Lung (tissue), 12 donors: Measurements from ENCODE around the gene ENO4. TPM values are rescaled to one million over a fixed set of nuclear protein-coding genes. Genes with fewer than 3 reads are reported as not detected.

Source experiments
- ATAC-seq: fragments of 200-7000 bp; cut with Tn5 transposase; one replicate; pipeline ENCODE4 v1.9.1; 2020; ENCODE audit warnings: moderate number of reproducible peaks; ENCODE audit not compliant: insufficient read depth, low FRiP score
- DNase-seq, 3 donors: peaks; one replicate each; pipeline ENCODE4 v3.0.0-alpha.2; 2013 to 2017
- H3K27ac ChIP-seq, 2 donors: one replicate each; pipeline ENCODE4 v1.5.1; 2013; ENCODE audit warnings: mild to moderate bottlenecking in 2 of 2, moderate library complexity in 2 of 2, control low read depth in 1 of 2, inconsistent platforms in 1 of 2, low read depth in 1 of 2, low read length in 1 of 2
- H3K27me3 ChIP-seq, 3 donors: one replicate each; pipeline ENCODE4 v1.5.1; 2013; ENCODE audit warnings: low read length in 2 of 3; ENCODE audit not compliant: control insufficient read depth in 3 of 3, insufficient read depth in 3 of 3
- H3K36me3 ChIP-seq, 4 donors: one replicate each; pipeline ENCODE4 v1.5.1; 2013; ENCODE audit warnings: low read length in 4 of 4, mild to moderate bottlenecking in 1 of 4, moderate library complexity in 1 of 4; ENCODE audit not compliant: control insufficient read depth in 4 of 4, insufficient read depth in 4 of 4
- H3K4me1 ChIP-seq, 5 donors: one replicate each; pipeline ENCODE4 v1.5.1; 2013; ENCODE audit warnings: low read length in 5 of 5, mild to moderate bottlenecking in 2 of 5, moderate library complexity in 1 of 5; ENCODE audit not compliant: control insufficient read depth in 5 of 5, insufficient read depth in 5 of 5
- H3K4me3 ChIP-seq: one replicate; pipeline ENCODE4 v1.5.1; 2013; ENCODE audit warnings: mild to moderate bottlenecking, control low read depth, moderate library complexity
- H3K9ac ChIP-seq, 2 donors: one replicate each; pipeline ENCODE4 v1.5.1; 2013; ENCODE audit warnings: low read length in 2 of 2, control low read depth in 1 of 2; ENCODE audit not compliant: insufficient read depth in 1 of 2
- H3K9me3 ChIP-seq, 4 donors: one replicate each; pipeline ENCODE4 v1.5.1; 2013; ENCODE audit warnings: low read length in 3 of 4, mild to moderate bottlenecking in 1 of 4, moderate library complexity in 1 of 4; ENCODE audit not compliant: control insufficient read depth in 4 of 4, insufficient read depth in 3 of 4
- WGBS, 2 donors: extraction: QIAGEN DNeasy Blood & Tissue Kit; methylation state at CpG; one replicate each; pipeline ENCODE4 v1.1.7; 2013; 5-methylcytosine and 5-hydroxymethylcytosine counted together
- polyA plus RNA-seq, 2 donors: library from polyadenylated mRNA; stranded (reverse); fragments of 200-250 nt; gene quantifications; one replicate each; pipeline ENCODE4 v1.2.1, GENCODE V29; 2013
- total RNA-seq, 2 donors: library from RNA; depleted of rRNA in 1 of 2; stranded (reverse); fragments of >200 nt in 1 of 2; gene quantifications; one replicate each; pipeline ENCODE4 v1.2.1, GENCODE V29; 2014 to 2021
- TF ChIP-seq, protein P1 (sequence below): IDR thresholded peaks from 2 replicates; pipeline ENCODE4 v1.5.1; 2012; ENCODE audit warnings: mild to moderate bottlenecking; ENCODE audit errors: control extremely low read depth, extremely low read depth
- donor health status: control.
- donor health status: control.
- donor health status: Bipolar disorder and iron deficiency.
- donor health status: healthy.
- donor health status: DM: yes; HTN: yes; CAD: no.

The ENO4 gene
- total and polyA plus RNA-seq, 4 donors = 0.69 to 4.3 (median 2.0) TPM

DNA sequence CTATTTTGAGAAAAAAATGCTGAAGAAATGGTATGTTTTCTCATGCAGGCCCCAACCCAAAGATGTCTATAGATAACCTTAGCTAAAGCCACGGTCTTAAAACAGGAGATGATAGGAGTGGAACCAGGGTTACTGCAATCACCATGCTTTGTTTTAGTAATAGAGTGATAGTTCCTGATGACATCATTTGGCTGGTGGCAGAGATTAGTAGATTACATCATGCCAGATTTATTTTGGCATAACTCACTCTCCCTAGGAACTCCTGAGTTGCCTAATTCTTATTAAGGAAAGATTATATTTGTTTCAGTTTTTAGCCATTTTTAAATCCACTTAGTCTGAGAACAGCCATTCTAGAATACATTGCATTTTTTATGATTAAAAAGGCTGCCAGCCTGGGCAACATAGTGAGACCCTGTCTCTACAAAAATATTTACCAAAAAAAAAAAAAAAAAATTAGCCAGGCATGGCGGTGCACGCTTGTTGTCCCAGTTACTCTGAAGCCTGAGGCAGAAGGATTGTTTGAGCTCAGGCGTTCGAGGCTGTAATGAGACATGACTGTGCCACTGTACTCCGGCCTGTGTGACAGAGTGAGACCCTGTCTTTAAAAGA is 17.8 kb downstream of the ENO4 start:
- Histone ChIP-seq H3K4me1 (peaks cover 0 to 1% (median 0%) of the 10 kb centered on the region in 5 donors), H3K9ac (no peak overlapping the region), H3K27me3 (peaks cover 0 to 4% (median 0%) of the 10 kb centered on the region in 3 donors), H3K9me3 (peaks cover 0 to 2% (median 0%) of the 10 kb centered on the region in 4 donors), H3K36me3 (no peaks in the 10 kb centered on the region), H3K4me3 (no peak overlapping the region), H3K27ac (no peak overlapping the region)
- ATAC-seq (no peak), DNase-seq (peak in 1 of 3 donors; percentile 16)
- WGBS, 2 donors = 86 to 91% methylated on average over 6 of the region's 6 CpGs
- TF ChIP-seq, protein P1, sequence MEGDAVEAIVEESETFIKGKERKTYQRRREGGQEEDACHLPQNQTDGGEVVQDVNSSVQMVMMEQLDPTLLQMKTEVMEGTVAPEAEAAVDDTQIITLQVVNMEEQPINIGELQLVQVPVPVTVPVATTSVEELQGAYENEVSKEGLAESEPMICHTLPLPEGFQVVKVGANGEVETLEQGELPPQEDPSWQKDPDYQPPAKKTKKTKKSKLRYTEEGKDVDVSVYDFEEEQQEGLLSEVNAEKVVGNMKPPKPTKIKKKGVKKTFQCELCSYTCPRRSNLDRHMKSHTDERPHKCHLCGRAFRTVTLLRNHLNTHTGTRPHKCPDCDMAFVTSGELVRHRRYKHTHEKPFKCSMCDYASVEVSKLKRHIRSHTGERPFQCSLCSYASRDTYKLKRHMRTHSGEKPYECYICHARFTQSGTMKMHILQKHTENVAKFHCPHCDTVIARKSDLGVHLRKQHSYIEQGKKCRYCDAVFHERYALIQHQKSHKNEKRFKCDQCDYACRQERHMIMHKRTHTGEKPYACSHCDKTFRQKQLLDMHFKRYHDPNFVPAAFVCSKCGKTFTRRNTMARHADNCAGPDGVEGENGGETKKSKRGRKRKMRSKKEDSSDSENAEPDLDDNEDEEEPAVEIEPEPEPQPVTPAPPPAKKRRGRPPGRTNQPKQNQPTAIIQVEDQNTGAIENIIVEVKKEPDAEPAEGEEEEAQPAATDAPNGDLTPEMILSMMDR = no peak

GRCh38 chr10:116868198-116868676 is 18.9 kb downstream of the ENO4 start:
- DNase-seq (no peak), ATAC-seq (no peak)
- Histone ChIP-seq H3K4me3 (no peak overlapping the region), H3K36me3 (no peaks in the 10 kb centered on the region), H3K9ac (no peak overlapping the region), H3K4me1 (peaks cover 0 to 1% (median 0%) of the 10 kb centered on the region in 5 donors), H3K27me3 (peaks cover 0 to 4% (median 0%) of the 10 kb centered on the region in 3 donors), H3K27ac (no peak overlapping the region), H3K9me3 (peaks cover 0 to 2% (median 0%) of the 10 kb centered on the region in 4 donors)
- 66 to 79% methylated on average over 4 of the region's 4 CpGs for WGBS, 2 donors
- TF ChIP-seq, protein P1 = no peak

GRCh38 chr10:116868722-116869121 is 19.4 kb downstream of the ENO4 start:
- TF ChIP-seq, protein P1 = no peak
- DNase-seq = no peak
- no peak overlapping the region for H3K4me3 ChIP-seq
- no peak for ATAC-seq
- H3K36me3 ChIP-seq = no peaks in the 10 kb centered on the region
- peaks cover 0 to 2% (median 0%) of the 10 kb centered on the region in 4 donors for H3K9me3 ChIP-seq
- no peak overlapping the region for H3K27ac ChIP-seq
- H3K4me1 ChIP-seq = peaks cover 0 to 1% (median 0%) of the 10 kb centered on the region in 5 donors
- WGBS, 2 donors = 64 to 75% methylated on average over 4 of the region's 4 CpGs
- H3K9ac ChIP-seq = no peak overlapping the region
- H3K27me3 ChIP-seq = peaks cover 0 to 4% (median 0%) of the 10 kb centered on the region in 3 donors
